Activated CD8-positive, alpha-beta memory T cell treated with anti-CD3 and anti-CD28 coated beads for 1 hour (primary cell): ENCODE results near the gene NSDHL.

Source experiments
- DNase-seq, 2 donors: peaks; one replicate each; pipeline ENCODE4 v3.0.0-alpha.2; 2020; ENCODE audit warnings: low read depth in 1 of 2; ENCODE audit errors: extremely low read depth in 1 of 2

The NSDHL gene

GRCh38 chrX:152892999-152893891 is 62.4 kb downstream of the NSDHL start:
- DNase-seq: no peak

- DNase-seq: no peak
These were observed 63.2 kb downstream of the NSDHL start for GRCh38 chrX:152893980-152894610.

- no peak for DNase-seq
These were observed 64.3 kb downstream of the NSDHL start for GRCh38 chrX:152895121-152895520.

GRCh38 chrX:152895724-152896420 is 65.0 kb downstream of the NSDHL start:
- DNase-seq: no peak

GRCh38 chrX:152896450-152896849 is 65.6 kb downstream of the NSDHL start:
- DNase-seq: no peak

- DNase-seq: no peak
These were observed 66.6 kb downstream of the NSDHL start, which contains the start of gene ZNF185 for GRCh38 chrX:152897222-152898131. ZNF185 (plus strand) TSS chrX:152898067; CDS start chrX:152914490, 16,423 bp downstream.

GRCh38 chrX:152898442-152898841 is 67.6 kb downstream of the NSDHL start:
- DNase-seq: no peak

- no peak for DNase-seq
These were observed 68.4 kb downstream of the NSDHL start for GRCh38 chrX:152899111-152899873.

GRCh38 chrX:152899874-152900719 is 69.2 kb downstream of the NSDHL start:
- no peak for DNase-seq

GRCh38 chrX:152900937-152901445 is 70.1 kb downstream of the NSDHL start:
- DNase-seq: no peak

- no peak for DNase-seq
These were observed 71.1 kb downstream of the NSDHL start for GRCh38 chrX:152901816-152902501.

GRCh38 chrX:152902502-152902820 is 71.6 kb downstream of the NSDHL start:
- DNase-seq: no peak

- no peak for DNase-seq
These were observed 72.7 kb downstream of the NSDHL start for GRCh38 chrX:152903589-152903988.

GRCh38 chrX:152904151-152905080 is 73.6 kb downstream of the NSDHL start:
- DNase-seq: peak in 1 of 2 donors; percentile 1

GRCh38 chrX:152905081-152905420 is 74.2 kb downstream of the NSDHL start:
- no peak for DNase-seq

GRCh38 chrX:152907084-152907651 is 76.3 kb downstream of the NSDHL start:
- no peak for DNase-seq

- no peak for DNase-seq
These were observed 77.6 kb downstream of the NSDHL start for GRCh38 chrX:152908486-152908885.
